ENCODE measurements around the gene STX8.
A peak's percentile ranks its signal among the peaks of the same experiment; 100 is the strongest.

The STX8 gene

DNA sequence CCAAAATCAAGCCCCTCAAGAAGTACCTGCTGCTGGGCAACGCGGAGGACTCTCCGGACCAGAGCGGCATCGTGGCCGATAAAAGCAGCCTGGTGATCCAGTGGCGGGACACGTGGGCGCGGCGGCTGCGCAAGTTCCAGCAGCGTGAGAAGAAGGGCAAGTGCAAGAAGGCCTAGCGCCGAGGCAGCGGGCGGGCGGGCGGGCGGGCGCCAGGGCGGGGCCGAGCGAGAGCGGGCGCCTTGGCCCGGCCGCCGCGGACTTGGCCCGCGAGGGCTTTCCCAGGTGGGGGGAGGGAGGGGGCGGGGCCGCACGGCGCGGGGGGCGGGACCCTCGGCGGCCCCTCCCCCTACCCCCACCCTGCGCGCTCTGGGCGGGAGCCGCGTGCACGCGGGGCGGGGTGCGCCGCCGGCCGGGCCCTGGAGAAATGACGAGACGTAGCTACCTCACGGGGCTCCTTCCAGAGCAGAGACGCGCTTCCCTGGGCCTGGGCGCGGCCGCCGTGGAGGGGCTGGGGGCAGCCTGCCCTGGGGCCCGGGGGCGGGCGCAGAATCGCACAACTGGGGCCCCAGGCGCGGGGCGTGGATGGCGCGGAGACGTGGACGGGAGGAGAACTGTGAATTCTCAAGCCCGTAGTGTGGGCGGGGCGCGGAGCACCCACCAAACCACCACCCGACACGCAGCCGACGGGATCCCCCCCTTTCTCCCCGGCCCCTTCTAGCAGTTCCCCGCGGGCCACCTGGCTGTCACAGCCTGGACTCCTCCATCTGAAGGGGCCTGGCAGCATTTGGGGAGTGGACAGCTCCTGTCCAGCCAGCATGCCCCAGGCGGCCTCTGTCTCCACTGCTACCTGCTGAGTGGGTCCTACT lies 335.6 kb downstream of the STX8 start:
- ATAC-seq (ENCODE audit: insufficient read depth, low read depth) (peak; percentile 62), DNase-seq (peak; percentile 51)
- Histone ChIP-seq H3K9me3 (ENCODE audit: insufficient read depth, low read length, severe bottlenecking) (no peaks in the 10 kb centered on the region), H2AFZ (ENCODE audit: low read depth, low read length) (no peak overlapping the region), H3K79me2 (ENCODE audit: insufficient read depth, low read length) (no peaks in the 10 kb centered on the region), H3K4me3 (ENCODE audit: low read depth in 1 of 2, low read length in 2 of 2) (no peak overlapping the region), H4K20me1 (ENCODE audit: insufficient read depth, low read length) (no peaks in the 10 kb centered on the region; the same call in none of the 2 replicates), H3K27ac (ENCODE audit: low read length) (no peak overlapping the region), H3K9ac (ENCODE audit: low read depth, low read length) (no peak overlapping the region), H3K4me2 (ENCODE audit: insufficient read depth, low read length) (no peak overlapping the region), H3K4me1 (ENCODE audit: insufficient read depth, low read length) (no peaks in the 10 kb centered on the region), H3K27me3 (ENCODE audit: insufficient read depth, low read length, poor library complexity) (no peaks in the 10 kb centered on the region), H3K36me3 (ENCODE audit: insufficient read depth, low read length) (no peaks in the 10 kb centered on the region)
- TF ChIP-seq, protein P1, sequence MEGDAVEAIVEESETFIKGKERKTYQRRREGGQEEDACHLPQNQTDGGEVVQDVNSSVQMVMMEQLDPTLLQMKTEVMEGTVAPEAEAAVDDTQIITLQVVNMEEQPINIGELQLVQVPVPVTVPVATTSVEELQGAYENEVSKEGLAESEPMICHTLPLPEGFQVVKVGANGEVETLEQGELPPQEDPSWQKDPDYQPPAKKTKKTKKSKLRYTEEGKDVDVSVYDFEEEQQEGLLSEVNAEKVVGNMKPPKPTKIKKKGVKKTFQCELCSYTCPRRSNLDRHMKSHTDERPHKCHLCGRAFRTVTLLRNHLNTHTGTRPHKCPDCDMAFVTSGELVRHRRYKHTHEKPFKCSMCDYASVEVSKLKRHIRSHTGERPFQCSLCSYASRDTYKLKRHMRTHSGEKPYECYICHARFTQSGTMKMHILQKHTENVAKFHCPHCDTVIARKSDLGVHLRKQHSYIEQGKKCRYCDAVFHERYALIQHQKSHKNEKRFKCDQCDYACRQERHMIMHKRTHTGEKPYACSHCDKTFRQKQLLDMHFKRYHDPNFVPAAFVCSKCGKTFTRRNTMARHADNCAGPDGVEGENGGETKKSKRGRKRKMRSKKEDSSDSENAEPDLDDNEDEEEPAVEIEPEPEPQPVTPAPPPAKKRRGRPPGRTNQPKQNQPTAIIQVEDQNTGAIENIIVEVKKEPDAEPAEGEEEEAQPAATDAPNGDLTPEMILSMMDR (IDR thresholded peaks at IDR 0.05; ENCODE audit: borderline replicate concordance, extremely low read depth, low read length, poor library complexity, severe bottlenecking), result no peak
- no peak for TF ChIP-seq EZH2 (IDR thresholded peaks at IDR 0.05; ENCODE audit: borderline replicate concordance, low read depth, low read length, severe bottlenecking)

DNA sequence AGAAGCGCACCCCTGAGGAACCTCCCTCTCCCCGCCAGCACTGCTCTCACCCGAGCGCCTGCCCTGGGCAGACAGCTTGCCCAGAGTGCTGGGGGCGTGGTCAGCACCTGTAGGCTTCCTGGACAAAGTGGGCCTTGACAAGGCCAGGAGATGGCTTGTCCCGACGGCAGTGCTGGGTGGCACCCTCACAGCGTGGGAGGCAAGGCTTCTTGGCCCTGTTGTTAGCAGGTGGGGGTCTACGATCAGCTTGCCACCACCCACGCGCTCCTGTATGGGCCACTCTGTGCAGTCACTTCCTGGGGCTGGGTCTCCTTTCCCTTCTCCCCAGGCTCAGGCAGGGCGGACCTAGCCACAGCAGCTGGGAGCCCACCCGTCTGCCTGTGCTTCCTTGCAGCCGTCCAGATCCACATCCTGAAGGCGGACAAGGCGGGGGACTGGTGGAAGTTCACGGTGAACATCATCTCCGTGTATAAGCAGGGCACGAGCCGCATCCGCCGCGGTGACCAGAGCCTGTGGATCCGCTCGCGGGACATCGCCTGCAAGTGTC lies 336.3 kb downstream of the STX8 start:
- Histone ChIP-seq H3K36me3 (ENCODE audit: insufficient read depth, low read length) (no peaks in the 10 kb centered on the region), H3K27ac (ENCODE audit: low read length) (no peak overlapping the region), H3K4me2 (ENCODE audit: insufficient read depth, low read length) (no peak overlapping the region), H3K9me3 (ENCODE audit: insufficient read depth, low read length, severe bottlenecking) (no peaks in the 10 kb centered on the region), H2AFZ (ENCODE audit: low read depth, low read length) (no peak overlapping the region), H3K4me3 (ENCODE audit: low read depth in 1 of 2, low read length in 2 of 2) (no peak overlapping the region), H3K9ac (ENCODE audit: low read depth, low read length) (no peak overlapping the region), H3K4me1 (ENCODE audit: insufficient read depth, low read length) (no peaks in the 10 kb centered on the region), H3K27me3 (ENCODE audit: insufficient read depth, low read length, poor library complexity) (no peaks in the 10 kb centered on the region), H3K79me2 (ENCODE audit: insufficient read depth, low read length) (no peaks in the 10 kb centered on the region), H4K20me1 (ENCODE audit: insufficient read depth, low read length) (no peaks in the 10 kb centered on the region; the same call in none of the 2 replicates)
- TF ChIP-seq, protein P1 (IDR thresholded peaks at IDR 0.05; ENCODE audit: borderline replicate concordance, extremely low read depth, low read length, poor library complexity, severe bottlenecking), result no peak
- TF ChIP-seq EZH2 (IDR thresholded peaks at IDR 0.05; ENCODE audit: borderline replicate concordance, low read depth, low read length, severe bottlenecking), result no peak
- DNase-seq (no peak), ATAC-seq (ENCODE audit: insufficient read depth, low read depth) (0 out of 3 replicates have a peak, but pooled peaks have one; percentile 31)

DNA sequence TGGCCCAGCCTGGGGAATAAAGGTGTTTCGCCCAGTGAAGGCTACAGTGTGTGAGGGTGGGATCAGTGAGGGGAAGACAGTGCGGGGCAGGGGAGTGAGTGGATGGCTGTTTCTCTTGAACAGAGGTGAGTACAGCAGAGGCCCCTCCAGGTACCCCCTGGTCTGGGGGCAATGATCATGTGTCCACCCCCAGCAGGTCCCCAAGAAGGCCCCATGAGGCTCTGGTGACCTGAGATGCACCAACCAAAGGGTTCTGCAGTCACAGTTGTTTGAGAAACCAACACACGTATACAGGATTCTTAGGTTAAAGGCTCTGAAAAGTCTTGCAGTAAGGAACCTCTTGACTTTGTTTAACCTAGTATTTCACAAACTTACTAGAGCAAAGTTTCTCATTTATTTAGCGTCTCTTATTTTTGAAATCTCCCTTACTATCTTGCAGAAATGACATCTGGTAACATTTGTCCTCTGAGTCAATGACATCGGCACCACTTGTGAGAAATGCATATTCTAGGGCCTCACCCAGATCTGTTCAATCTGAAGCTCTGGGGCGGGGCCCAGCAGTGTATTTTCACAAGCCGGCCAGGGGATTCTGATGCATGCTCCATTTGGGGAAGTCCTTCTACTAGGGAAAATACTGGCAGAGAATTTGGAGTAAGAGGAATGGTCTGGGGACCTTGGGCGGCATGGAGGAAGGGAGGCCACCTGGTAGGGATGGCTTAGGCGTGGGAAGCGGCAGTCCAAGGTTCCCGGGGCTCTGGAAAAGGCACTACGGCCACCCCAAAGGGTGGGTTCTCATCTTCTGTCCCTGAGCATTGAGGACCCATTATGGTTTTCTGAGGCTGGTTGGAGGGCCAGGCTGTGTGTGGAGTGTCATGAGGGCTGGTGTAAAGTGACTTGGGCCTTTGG lies 337.0 kb downstream of the STX8 start:
- no peak for ATAC-seq (ENCODE audit: insufficient read depth, low read depth)
- TF ChIP-seq, protein P1 (IDR thresholded peaks at IDR 0.05; ENCODE audit: borderline replicate concordance, extremely low read depth, low read length, poor library complexity, severe bottlenecking), result no peak
- no peak for TF ChIP-seq EZH2 (IDR thresholded peaks at IDR 0.05; ENCODE audit: borderline replicate concordance, low read depth, low read length, severe bottlenecking)
- no peak for DNase-seq
- Histone ChIP-seq H3K4me3 (ENCODE audit: low read depth in 1 of 2, low read length in 2 of 2) (no peak overlapping the region), H2AFZ (ENCODE audit: low read depth, low read length) (no peak overlapping the region), H4K20me1 (ENCODE audit: insufficient read depth, low read length) (no peaks in the 10 kb centered on the region; the same call in none of the 2 replicates), H3K79me2 (ENCODE audit: insufficient read depth, low read length) (no peaks in the 10 kb centered on the region), H3K9ac (ENCODE audit: low read depth, low read length) (no peak overlapping the region), H3K27ac (ENCODE audit: low read length) (no peak overlapping the region), H3K9me3 (ENCODE audit: insufficient read depth, low read length, severe bottlenecking) (no peaks in the 10 kb centered on the region), H3K4me1 (ENCODE audit: insufficient read depth, low read length) (no peaks in the 10 kb centered on the region), H3K4me2 (ENCODE audit: insufficient read depth, low read length) (no peak overlapping the region), H3K27me3 (ENCODE audit: insufficient read depth, low read length, poor library complexity) (no peaks in the 10 kb centered on the region), H3K36me3 (ENCODE audit: insufficient read depth, low read length) (no peaks in the 10 kb centered on the region)

Measured in DND-41 (cell line).